ENCODE measurements around the gene KDM5C. TPM values are rescaled to one million over a fixed set of nuclear protein-coding genes. Genes with fewer than 3 reads are reported as not detected.

Gene KDM5C
- total and polyA plus RNA-seq, 9 of the 15 experiments (the other 6 are each of a cell fraction or from before 2014, with no cell fraction given) = 0.62 to 136 (median 52.4) TPM

DNA sequence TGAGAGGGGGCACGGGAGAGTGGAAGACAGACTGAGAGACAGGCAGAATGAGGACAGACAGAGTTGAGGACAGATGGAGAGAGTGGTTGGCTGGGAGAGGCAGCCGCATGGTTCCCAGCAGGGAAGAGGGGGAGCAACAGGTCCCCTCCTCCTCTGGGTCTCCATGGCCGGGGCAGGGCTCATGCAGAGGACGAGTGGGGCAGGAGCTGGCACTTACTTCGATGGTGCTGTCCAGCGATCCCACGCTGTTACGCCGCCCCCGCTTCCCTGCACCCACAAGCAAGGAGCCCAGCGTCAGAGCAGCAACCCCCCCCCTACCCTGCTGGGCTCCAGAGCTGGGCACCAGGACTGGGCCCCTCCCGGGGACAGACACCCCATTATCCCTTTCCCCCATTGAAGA, 10.6 kb upstream of the KDM5C start (continued):
- TF ChIP-seq, protein P1, sequence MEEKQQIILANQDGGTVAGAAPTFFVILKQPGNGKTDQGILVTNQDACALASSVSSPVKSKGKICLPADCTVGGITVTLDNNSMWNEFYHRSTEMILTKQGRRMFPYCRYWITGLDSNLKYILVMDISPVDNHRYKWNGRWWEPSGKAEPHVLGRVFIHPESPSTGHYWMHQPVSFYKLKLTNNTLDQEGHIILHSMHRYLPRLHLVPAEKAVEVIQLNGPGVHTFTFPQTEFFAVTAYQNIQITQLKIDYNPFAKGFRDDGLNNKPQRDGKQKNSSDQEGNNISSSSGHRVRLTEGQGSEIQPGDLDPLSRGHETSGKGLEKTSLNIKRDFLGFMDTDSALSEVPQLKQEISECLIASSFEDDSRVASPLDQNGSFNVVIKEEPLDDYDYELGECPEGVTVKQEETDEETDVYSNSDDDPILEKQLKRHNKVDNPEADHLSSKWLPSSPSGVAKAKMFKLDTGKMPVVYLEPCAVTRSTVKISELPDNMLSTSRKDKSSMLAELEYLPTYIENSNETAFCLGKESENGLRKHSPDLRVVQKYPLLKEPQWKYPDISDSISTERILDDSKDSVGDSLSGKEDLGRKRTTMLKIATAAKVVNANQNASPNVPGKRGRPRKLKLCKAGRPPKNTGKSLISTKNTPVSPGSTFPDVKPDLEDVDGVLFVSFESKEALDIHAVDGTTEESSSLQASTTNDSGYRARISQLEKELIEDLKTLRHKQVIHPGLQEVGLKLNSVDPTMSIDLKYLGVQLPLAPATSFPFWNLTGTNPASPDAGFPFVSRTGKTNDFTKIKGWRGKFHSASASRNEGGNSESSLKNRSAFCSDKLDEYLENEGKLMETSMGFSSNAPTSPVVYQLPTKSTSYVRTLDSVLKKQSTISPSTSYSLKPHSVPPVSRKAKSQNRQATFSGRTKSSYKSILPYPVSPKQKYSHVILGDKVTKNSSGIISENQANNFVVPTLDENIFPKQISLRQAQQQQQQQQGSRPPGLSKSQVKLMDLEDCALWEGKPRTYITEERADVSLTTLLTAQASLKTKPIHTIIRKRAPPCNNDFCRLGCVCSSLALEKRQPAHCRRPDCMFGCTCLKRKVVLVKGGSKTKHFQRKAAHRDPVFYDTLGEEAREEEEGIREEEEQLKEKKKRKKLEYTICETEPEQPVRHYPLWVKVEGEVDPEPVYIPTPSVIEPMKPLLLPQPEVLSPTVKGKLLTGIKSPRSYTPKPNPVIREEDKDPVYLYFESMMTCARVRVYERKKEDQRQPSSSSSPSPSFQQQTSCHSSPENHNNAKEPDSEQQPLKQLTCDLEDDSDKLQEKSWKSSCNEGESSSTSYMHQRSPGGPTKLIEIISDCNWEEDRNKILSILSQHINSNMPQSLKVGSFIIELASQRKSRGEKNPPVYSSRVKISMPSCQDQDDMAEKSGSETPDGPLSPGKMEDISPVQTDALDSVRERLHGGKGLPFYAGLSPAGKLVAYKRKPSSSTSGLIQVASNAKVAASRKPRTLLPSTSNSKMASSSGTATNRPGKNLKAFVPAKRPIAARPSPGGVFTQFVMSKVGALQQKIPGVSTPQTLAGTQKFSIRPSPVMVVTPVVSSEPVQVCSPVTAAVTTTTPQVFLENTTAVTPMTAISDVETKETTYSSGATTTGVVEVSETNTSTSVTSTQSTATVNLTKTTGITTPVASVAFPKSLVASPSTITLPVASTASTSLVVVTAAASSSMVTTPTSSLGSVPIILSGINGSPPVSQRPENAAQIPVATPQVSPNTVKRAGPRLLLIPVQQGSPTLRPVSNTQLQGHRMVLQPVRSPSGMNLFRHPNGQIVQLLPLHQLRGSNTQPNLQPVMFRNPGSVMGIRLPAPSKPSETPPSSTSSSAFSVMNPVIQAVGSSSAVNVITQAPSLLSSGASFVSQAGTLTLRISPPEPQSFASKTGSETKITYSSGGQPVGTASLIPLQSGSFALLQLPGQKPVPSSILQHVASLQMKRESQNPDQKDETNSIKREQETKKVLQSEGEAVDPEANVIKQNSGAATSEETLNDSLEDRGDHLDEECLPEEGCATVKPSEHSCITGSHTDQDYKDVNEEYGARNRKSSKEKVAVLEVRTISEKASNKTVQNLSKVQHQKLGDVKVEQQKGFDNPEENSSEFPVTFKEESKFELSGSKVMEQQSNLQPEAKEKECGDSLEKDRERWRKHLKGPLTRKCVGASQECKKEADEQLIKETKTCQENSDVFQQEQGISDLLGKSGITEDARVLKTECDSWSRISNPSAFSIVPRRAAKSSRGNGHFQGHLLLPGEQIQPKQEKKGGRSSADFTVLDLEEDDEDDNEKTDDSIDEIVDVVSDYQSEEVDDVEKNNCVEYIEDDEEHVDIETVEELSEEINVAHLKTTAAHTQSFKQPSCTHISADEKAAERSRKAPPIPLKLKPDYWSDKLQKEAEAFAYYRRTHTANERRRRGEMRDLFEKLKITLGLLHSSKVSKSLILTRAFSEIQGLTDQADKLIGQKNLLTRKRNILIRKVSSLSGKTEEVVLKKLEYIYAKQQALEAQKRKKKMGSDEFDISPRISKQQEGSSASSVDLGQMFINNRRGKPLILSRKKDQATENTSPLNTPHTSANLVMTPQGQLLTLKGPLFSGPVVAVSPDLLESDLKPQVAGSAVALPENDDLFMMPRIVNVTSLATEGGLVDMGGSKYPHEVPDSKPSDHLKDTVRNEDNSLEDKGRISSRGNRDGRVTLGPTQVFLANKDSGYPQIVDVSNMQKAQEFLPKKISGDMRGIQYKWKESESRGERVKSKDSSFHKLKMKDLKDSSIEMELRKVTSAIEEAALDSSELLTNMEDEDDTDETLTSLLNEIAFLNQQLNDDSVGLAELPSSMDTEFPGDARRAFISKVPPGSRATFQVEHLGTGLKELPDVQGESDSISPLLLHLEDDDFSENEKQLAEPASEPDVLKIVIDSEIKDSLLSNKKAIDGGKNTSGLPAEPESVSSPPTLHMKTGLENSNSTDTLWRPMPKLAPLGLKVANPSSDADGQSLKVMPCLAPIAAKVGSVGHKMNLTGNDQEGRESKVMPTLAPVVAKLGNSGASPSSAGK (IDR thresholded peaks at IDR 0.05) = no peak
- no peak for TF ChIP-seq POLR3G (IDR thresholded peaks at IDR 0.05; ENCODE audit: extremely low read depth, insufficient read length, insufficient replicate concordance)
- TF ChIP-seq ZNF551 (CRISPR knock-in tag; IDR thresholded peaks at IDR 0.05) = no peak
- no peak for TF ChIP-seq CBFA2T2 (conservative IDR thresholded peaks at IDR 0.05)
- TF ChIP-seq ZFP1 (CRISPR knock-in tag; IDR thresholded peaks at IDR 0.05) = no peak
- TF ChIP-seq, protein P2, sequence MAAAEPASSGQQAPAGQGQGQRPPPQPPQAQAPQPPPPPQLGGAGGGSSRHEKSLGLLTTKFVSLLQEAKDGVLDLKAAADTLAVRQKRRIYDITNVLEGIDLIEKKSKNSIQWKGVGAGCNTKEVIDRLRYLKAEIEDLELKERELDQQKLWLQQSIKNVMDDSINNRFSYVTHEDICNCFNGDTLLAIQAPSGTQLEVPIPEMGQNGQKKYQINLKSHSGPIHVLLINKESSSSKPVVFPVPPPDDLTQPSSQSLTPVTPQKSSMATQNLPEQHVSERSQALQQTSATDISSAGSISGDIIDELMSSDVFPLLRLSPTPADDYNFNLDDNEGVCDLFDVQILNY (CRISPR knock-in tag; IDR thresholded peaks at IDR 0.05) = no peak
- no peak for TF ChIP-seq RBM14 (IDR thresholded peaks at IDR 0.05; ENCODE audit: borderline replicate concordance, insufficient read depth, low read depth, low read length)
- TF ChIP-seq SAP30 (IDR thresholded peaks at IDR 0.05; ENCODE audit: borderline replicate concordance, insufficient read depth, low read depth, low read length, poor library complexity, severe bottlenecking) = no peak
